Adrenal gland (tissue), 12 donors: ENCODE data around the gene GPR85. TPM values are rescaled to one million over a fixed set of nuclear protein-coding genes. Genes with fewer than 3 reads are reported as not detected.

Experiments
- DNase-seq, 7 donors: peaks; one replicate each; pipeline ENCODE4 v3.0.0-alpha.2; 2019 to 2020
- H3K27ac ChIP-seq, 5 donors: fragments of 200-600 bp; sonication (generic) in 4 of 5; 1 replicate in 3 of 5; 2 replicates in 2 of 5; pipeline versions ENCODE4 v1.5.1 to v1.8.0; 2016 to 2020; ENCODE audit warnings: mild to moderate bottlenecking in 1 of 5
- H3K27me3 ChIP-seq: fragments of 200-600 bp; 2 replicates; pipeline ENCODE4 v1.8.0; 2021
- H3K36me3 ChIP-seq, 2 donors: fragments of 200-600 bp; replicated peaks in 1 of 2; 1 replicate in 1 of 2; 2 replicates in 1 of 2; pipeline versions ENCODE4 v1.5.1 to v1.8.0; 2018 to 2022
- H3K4me1 ChIP-seq, 2 donors: fragments of 200-600 bp; replicated peaks in 1 of 2; 1 replicate in 1 of 2; 2 replicates in 1 of 2; pipeline versions ENCODE4 v1.5.1 to v1.8.0; 2018 to 2021
- H3K4me3 ChIP-seq, 4 donors: fragments of 200-600 bp; sonication (generic) in 3 of 4; one replicate each; pipeline ENCODE4 v1.5.1; 2016 to 2018
- H3K9me3 ChIP-seq, 3 donors: fragments of 200-600 bp; sonication (generic) in 1 of 3; replicated peaks in 1 of 3; 1 replicate in 2 of 3; 2 replicates in 1 of 3; pipeline versions ENCODE4 v1.5.1 to v1.8.0; 2016 to 2021
- CTCF ChIP-seq, 6 experiments: fragments of 450-650 bp in 4 of 6; fragments of 200-600 bp in 2 of 6; sonication (generic) in 1 of 6; IDR thresholded peaks; 1 replicate in 5 of 6; 2 replicates in 1 of 6; pipeline versions ENCODE4 v1.5.1 to v1.8.0; 2016 to 2021; ENCODE audit warnings: antibody characterized with exemption in 6 of 6, mild to moderate bottlenecking in 2 of 6, moderate library complexity in 1 of 6
- POLR2A ChIP-seq, 2 donors: fragments of 450-650 bp; IDR thresholded peaks; one replicate each; pipeline ENCODE4 v1.6.1; 2017; ENCODE audit warnings: antibody characterized with exemption in 2 of 2, mild to moderate bottlenecking in 2 of 2, moderate library complexity in 1 of 2
- WGBS, 4 donors: extraction: QIAGEN DNeasy Blood & Tissue Kit in 2 of 4; methylation state at CpG; one replicate each; pipeline versions ENCODE4 v1.1.5 to v1.1.7; 2013 to 2017; 5-methylcytosine and 5-hydroxymethylcytosine counted together
- intact Hi-C, 2 donors: fragments of 100-400 bp; cut with DNase I; formaldehyde crosslinking; loops; one replicate each; pipeline versions ENCODE4 v1.14.1 to v1.15.0; 2022 to 2023
- polyA plus RNA-seq, 3 donors: library from polyadenylated mRNA; stranded (reverse); fragments of 200-250 nt in 2 of 3; fragments of 350-450 nt in 1 of 3; fragmentation: Illumina TruSeq in 1 of 3; extraction: RNeasy Lipid Tissue Mini Kit (QIAGEN cat#74804) in 1 of 3; gene quantifications; one replicate each; pipeline ENCODE4 v1.2.3, GENCODE V29; 2013 to 2014
- total RNA-seq, 9 donors: library from RNA; depleted of rRNA in 4 of 9; stranded (reverse); fragments of >200 nt in 4 of 9; fragments of 120-200 nt in 1 of 9; fragmentation: NEBNext Ultra II Directional in 1 of 9; extraction: Animal tissue kit (Norgen Biotek cat#: 25700) in 1 of 9; gene quantifications; one replicate each; pipeline versions ENCODE4 v1.1.0 to v1.2.4, GENCODE V29; 2013 to 2023
- donor health status: healthy with polysubstance abuse.
- donor health status: Bipolar disorder and iron deficiency.
- donor health status: DM: yes; HTN: yes; CAD: no.
- donor health status: DM: no; HTN: no; CAD: no.
- donor health status: DM: no; HTN: no; CAD: no.
- donor health status: DM: yes; HTN: yes; CAD: no.

The GPR85 gene
- total and polyA plus RNA-seq, 12 donors, result 0.46 to 2.3 (median 1.1) TPM; not detected in 1

DNA sequence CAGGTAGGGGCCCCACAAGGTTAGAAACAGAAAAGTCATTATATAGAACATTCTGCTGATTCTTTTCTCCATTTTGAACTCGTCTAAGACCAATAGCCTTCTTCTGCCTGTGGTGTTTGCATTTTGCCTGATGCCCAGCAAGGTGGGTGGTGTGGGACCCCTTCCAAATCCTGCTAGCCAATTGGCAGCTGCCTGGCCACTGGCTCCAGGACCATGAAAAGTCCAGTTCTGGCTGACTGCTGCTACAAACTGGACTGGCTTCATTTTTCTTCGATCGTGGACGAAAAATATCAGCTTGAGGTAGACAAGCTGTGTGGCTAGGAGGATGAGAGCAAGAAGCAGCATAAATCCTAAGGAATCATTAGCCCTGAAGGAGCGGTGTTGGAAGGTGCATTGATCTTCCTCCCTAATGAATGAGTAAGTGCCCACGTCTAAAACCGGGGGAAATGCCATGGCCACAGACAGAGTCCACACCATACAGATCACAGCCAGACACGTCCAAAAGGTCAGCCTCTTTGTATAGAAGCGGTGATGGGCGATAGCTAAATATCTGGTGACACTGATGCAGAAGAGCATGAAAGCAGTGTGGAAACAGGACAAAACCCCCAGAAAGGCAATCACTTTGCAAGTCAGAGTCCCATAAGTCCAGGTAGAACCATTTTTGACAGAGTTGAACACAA lies 2.7 kb downstream of the GPR85 start:
- Histone ChIP-seq H3K4me1 (peaks cover 0 to 10% of the 10 kb centered on the region in 2 donors), H3K9me3 (no peaks in the 10 kb centered on the region), H3K27ac (no peak overlapping the region), H3K27me3 (peaks cover 8% of the 10 kb centered on the region), H3K36me3 (no peaks in the 10 kb centered on the region), H3K4me3 (no peak overlapping the region)
- intact Hi-C loops, result no loop called here
- DNase-seq, result no peak
- WGBS, 4 donors, result 67 to 81% (median 78%) methylated on average over 10 of the region's 10 CpGs
- no peak for TF ChIP-seq CTCF (IDR thresholded peaks at IDR 0.05)
- TF ChIP-seq POLR2A (IDR thresholded peaks at IDR 0.05), result no peak

DNA sequence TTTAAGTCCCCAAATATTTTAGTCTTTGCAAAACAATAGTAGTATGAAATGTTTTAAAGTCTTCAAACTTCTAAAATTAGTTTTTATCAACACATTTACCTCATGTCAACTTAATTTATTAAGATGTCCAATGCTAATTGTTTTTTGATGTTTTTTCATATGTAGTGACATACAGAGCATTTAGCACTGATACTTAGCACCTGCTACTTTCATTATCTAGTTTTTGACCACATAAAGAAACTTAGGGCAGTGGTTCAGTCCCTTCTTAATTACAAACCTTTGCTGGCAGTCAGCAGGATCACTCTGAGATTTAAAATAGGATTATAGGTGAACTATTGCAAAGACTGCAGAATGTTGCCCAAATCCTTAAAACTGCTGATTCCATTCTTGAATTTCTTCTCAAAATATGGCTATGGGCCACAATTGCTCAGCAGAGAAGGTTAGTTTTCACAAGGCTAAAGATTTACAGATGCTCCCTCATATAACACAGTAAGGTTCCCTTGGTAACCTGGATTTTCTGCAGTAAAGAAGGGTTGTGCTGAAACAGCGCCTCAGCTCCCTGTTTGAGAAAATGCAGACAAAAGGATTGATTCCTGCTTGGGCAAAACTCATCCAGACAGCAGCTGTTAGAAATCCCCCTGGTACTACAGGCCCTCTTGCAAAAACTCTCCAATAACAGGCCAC lies 3.4 kb downstream of the GPR85 start:
- no peak for TF ChIP-seq POLR2A (IDR thresholded peaks at IDR 0.05)
- TF ChIP-seq CTCF (IDR thresholded peaks at IDR 0.05), result no peak
- Histone ChIP-seq H3K4me3 (no peak overlapping the region), H3K27ac (no peak overlapping the region), H3K36me3 (no peaks in the 10 kb centered on the region), H3K27me3 (peaks cover 8% of the 10 kb centered on the region), H3K9me3 (no peaks in the 10 kb centered on the region), H3K4me1 (peaks cover 0 to 10% of the 10 kb centered on the region in 2 donors)
- WGBS, 4 donors, result 67 to 93% (median 93%) methylated on average over 1 of the region's 1 CpG
- no peak for DNase-seq
- intact Hi-C loops, result no loop called here

DNA sequence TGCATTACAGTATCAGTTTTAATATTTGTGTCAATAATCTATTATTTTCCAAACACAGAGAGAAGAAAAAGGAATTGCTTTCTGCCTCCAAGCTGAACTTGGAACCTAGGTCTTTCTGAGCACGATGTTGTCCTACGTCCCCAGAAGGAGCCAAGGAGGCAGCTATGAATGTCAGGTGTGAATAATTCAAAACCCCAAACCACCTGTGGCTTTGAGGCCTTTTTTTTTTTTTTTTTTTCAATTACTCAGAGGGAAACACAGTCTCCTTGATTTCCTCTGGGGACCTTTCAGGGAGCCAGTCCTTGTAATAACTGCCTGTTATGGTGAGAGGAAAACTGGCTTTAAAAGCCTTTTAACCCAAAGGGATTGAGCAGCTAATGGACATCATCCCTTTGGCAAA lies 8.3 kb downstream of the GPR85 start:
- H3K4me3 ChIP-seq, result no peak overlapping the region
- peaks cover under 1% of the 10 kb centered on the region for H3K27me3 ChIP-seq
- intact Hi-C loops, result no loop called here
- TF ChIP-seq POLR2A (IDR thresholded peaks at IDR 0.05) (no peak), CTCF (IDR thresholded peaks at IDR 0.05) (no peak)
- no peaks in the 10 kb centered on the region for H3K36me3 ChIP-seq
- H3K27ac ChIP-seq, result no peak overlapping the region
- no peak for DNase-seq
- no peaks in the 10 kb centered on the region for H3K9me3 ChIP-seq
- WGBS, 4 donors, result 77 to 83% (median 79%) methylated on average over 2 of the region's 2 CpGs
- H3K4me1 ChIP-seq, result no peaks in the 10 kb centered on the region

DNA sequence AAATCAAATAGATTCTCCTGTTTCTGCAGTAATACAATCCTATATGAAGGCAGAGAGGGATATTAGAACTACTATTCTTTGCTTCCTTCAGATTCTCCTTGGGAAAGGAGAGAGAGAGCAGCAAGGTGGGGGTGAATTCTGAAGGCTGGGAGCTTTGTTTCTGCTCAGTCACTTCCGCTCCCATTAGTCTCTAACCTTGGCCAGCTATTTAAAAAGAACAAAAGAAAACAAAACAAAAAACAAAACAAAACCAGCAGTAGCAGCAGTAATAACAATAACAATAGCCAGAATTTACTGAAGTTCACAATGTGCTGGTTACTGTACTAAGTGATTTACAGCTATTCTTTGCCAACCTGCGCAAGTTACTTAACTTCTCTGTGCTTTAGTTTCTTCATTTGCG lies 9.9 kb downstream of the GPR85 start:
- no peaks in the 10 kb centered on the region for H3K36me3 ChIP-seq
- H3K9me3 ChIP-seq, result no peaks in the 10 kb centered on the region
- TF ChIP-seq CTCF (IDR thresholded peaks at IDR 0.05), result no peak
- TF ChIP-seq POLR2A (IDR thresholded peaks at IDR 0.05), result no peak
- intact Hi-C loops, result no loop called here
- H3K27me3 ChIP-seq, result no peaks in the 10 kb centered on the region
- no peak for DNase-seq
- no peaks in the 10 kb centered on the region for H3K4me1 ChIP-seq
- no peak overlapping the region for H3K27ac ChIP-seq
- H3K4me3 ChIP-seq, result no peak overlapping the region
- 76 to 87% (median 83%) methylated on average over 3 of the region's 3 CpGs for WGBS, 4 donors
